Neural progenitor cell (in vitro differentiated cells): Measurements from ENCODE around the gene ADAMTS19. TPM values are rescaled to one million over a fixed set of nuclear protein-coding genes. Genes with fewer than 3 reads are reported as not detected.

Experiments used
- DNase-seq: peaks from one replicate; pipeline ENCODE4 v3.0.0-alpha.2; 2016; ENCODE audit warnings: low spot score
- H2AFZ ChIP-seq: fragments of 200-600 bp; sonication (generic); replicated peaks from 2 replicates; pipeline ENCODE4 v1.6.1; 2016; ENCODE audit warnings: antibody characterized with exemption
- H3F3A ChIP-seq: fragments of 200-600 bp; sonication (generic); 2 replicates; pipeline ENCODE4 v1.6.1; 2016; ENCODE audit warnings: antibody characterized with exemption, low read depth
- H3K27ac ChIP-seq: fragments of 200-600 bp; sonication (generic); 2 replicates; pipeline ENCODE4 v1.5.1; 2016; ENCODE audit warnings: mild to moderate bottlenecking
- H3K27me3 ChIP-seq: fragments of 200-600 bp; sonication (generic); 2 replicates; pipeline ENCODE4 v1.6.1; 2016; ENCODE audit warnings: mild to moderate bottlenecking, moderate library complexity
- H3K36me3 ChIP-seq: fragments of 200-600 bp; sonication (generic); 2 replicates; pipeline ENCODE4 v1.5.1; 2016
- H3K4me1 ChIP-seq: fragments of 200-600 bp; sonication (generic); 2 replicates; pipeline ENCODE4 v1.6.1; 2016; ENCODE audit warnings: mixed run types
- H3K4me2 ChIP-seq: fragments of 200-600 bp; sonication (generic); 2 replicates; pipeline ENCODE4 v1.6.1; 2016
- H3K4me3 ChIP-seq: fragments of 200-600 bp; sonication (generic); 2 replicates; pipeline ENCODE4 v1.5.1; 2016
- H3K79me2 ChIP-seq: fragments of 200-600 bp; sonication (generic); 2 replicates; pipeline ENCODE4 v1.6.1; 2016; ENCODE audit warnings: low read depth
- H3K9ac ChIP-seq: fragments of 200-600 bp; sonication (generic); 2 replicates; pipeline ENCODE4 v1.6.1; 2016
- H3K9me3 ChIP-seq: fragments of 200-600 bp; sonication (generic); 2 replicates; pipeline ENCODE4 v1.5.1; 2016; ENCODE audit warnings: low read depth
- H4K20me1 ChIP-seq: fragments of 200-600 bp; sonication (generic); 2 replicates; pipeline ENCODE4 v1.6.1; 2016; ENCODE audit warnings: low read depth
- H3K27ac Mint-ChIP-seq: 3 replicates; pipeline ENCODE4 v1.8.0; 2021; ENCODE audit warnings: mixed read lengths
- H3K27me3 Mint-ChIP-seq: 2 replicates; pipeline ENCODE4 v1.8.0; 2022; ENCODE audit warnings: low read depth, mild to moderate bottlenecking, inconsistent platforms, moderate library complexity, mixed read lengths; ENCODE audit not compliant: insufficient read depth
- H3K36me3 Mint-ChIP-seq: 3 replicates; pipeline ENCODE4 v1.8.0; 2021; ENCODE audit warnings: mixed read lengths
- H3K4me1 Mint-ChIP-seq: 3 replicates; pipeline ENCODE4 v1.8.0; 2021; ENCODE audit warnings: mixed read lengths
- H3K4me3 Mint-ChIP-seq: 3 replicates; pipeline ENCODE4 v1.8.0; 2021; ENCODE audit warnings: mild to moderate bottlenecking, moderate library complexity, mixed read lengths
- H3K9me3 Mint-ChIP-seq: 3 replicates; pipeline ENCODE4 v1.8.0; 2020; ENCODE audit warnings: mixed read lengths
- CTCF ChIP-seq: fragments of 200-600 bp; sonication (generic); IDR thresholded peaks from 2 replicates; pipeline ENCODE4 v1.5.1; 2017; ENCODE audit warnings: antibody characterized with exemption, mild to moderate bottlenecking
- EZH2 ChIP-seq: fragments of 200-600 bp; sonication (generic); IDR thresholded peaks from 2 replicates; pipeline ENCODE4 v1.6.1; 2017; ENCODE audit warnings: antibody characterized with exemption, mild to moderate bottlenecking, moderate library complexity
- EZH2phosphoT487 ChIP-seq: fragments of 200-600 bp; sonication (generic); IDR thresholded peaks from 2 replicates; pipeline ENCODE4 v1.6.1; 2017; ENCODE audit warnings: antibody characterized with exemption
- total RNA-seq: library from RNA; depleted of rRNA; stranded (reverse); fragments of >200 nt; gene quantifications from 2 replicates; pipeline ENCODE4 v1.2.3, GENCODE V29; 2015; ENCODE audit warnings: low replicate concordance

ADAMTS19 gene
- total RNA-seq, 1 donor from 2014 or later, result 23.3 TPM

- TF ChIP-seq EZH2 (no peak), EZH2phosphoT487 (no peak), CTCF (no peak)
- H4K20me1 ChIP-seq, result no peaks in the 10 kb centered on the region
- no peaks in the 10 kb centered on the region for H3K27me3 ChIP-seq
- DNase-seq, result no peak
- H3K79me2 ChIP-seq, result no peaks in the 10 kb centered on the region
- Mint-ChIP-seq H3K36me3 (no peaks in the 10 kb centered on the region), H3K9me3 (no peaks in the 10 kb centered on the region), H3K4me3 (no peak overlapping the region), H3K27me3 (no peaks in the 10 kb centered on the region), H3K27ac (no peak overlapping the region), H3K4me1 (peaks cover 15% of the 10 kb centered on the region)
- H3K27ac ChIP-seq, result peak overlapping the region; percentile 47
- H2AFZ ChIP-seq, result peak overlapping the region; percentile 41
- H3K36me3 ChIP-seq, result no peaks in the 10 kb centered on the region
- peaks cover 16% of the 10 kb centered on the region for H3F3A ChIP-seq
- no peaks in the 10 kb centered on the region for H3K9me3 ChIP-seq
- H3K4me2 ChIP-seq, result peak overlapping the region; percentile 30
- H3K4me1 ChIP-seq, result peaks cover 23% of the 10 kb centered on the region
- no peak overlapping the region for H3K4me3 ChIP-seq
- no peak overlapping the region for H3K9ac ChIP-seq
These were observed 289.1 kb downstream of the ADAMTS19 start for GRCh38 chr5:129748913-129749880.

GRCh38 chr5:129760636-129761325, 300.7 kb downstream of the ADAMTS19 start:
- Histone ChIP-seq H3K4me2 (no peak overlapping the region), H4K20me1 (no peaks in the 10 kb centered on the region), H2AFZ (peak overlapping the region; percentile 76), H3K4me1 (peaks cover 7% of the 10 kb centered on the region), H3K27me3 (no peaks in the 10 kb centered on the region), H3K79me2 (no peaks in the 10 kb centered on the region), H3K4me3 (no peak overlapping the region), H3K27ac (no peak overlapping the region), H3F3A (no peaks in the 10 kb centered on the region), H3K36me3 (no peaks in the 10 kb centered on the region), H3K9me3 (no peaks in the 10 kb centered on the region), H3K9ac (no peak overlapping the region)
- Mint-ChIP-seq H3K27me3 (no peaks in the 10 kb centered on the region), H3K36me3 (no peaks in the 10 kb centered on the region), H3K27ac (no peak overlapping the region), H3K4me3 (no peak overlapping the region), H3K4me1 (peaks cover 20% of the 10 kb centered on the region), H3K9me3 (peaks cover 3% of the 10 kb centered on the region)
- TF ChIP-seq EZH2, result no peak
- TF ChIP-seq CTCF, result no peak
- TF ChIP-seq EZH2phosphoT487, result no peak
- DNase-seq, result no peak

- no peak overlapping the region for H3K4me3 Mint-ChIP-seq
- peaks cover 7% of the 10 kb centered on the region for H3K4me1 ChIP-seq
- H3K4me1 Mint-ChIP-seq, result peaks cover 26% of the 10 kb centered on the region
- no peak overlapping the region for H2AFZ ChIP-seq
- H3K9me3 Mint-ChIP-seq, result no peaks in the 10 kb centered on the region
- H3K9me3 ChIP-seq, result no peaks in the 10 kb centered on the region
- H3K27ac ChIP-seq, result no peak overlapping the region
- H3K27me3 Mint-ChIP-seq, result no peaks in the 10 kb centered on the region
- no peaks in the 10 kb centered on the region for H3K79me2 ChIP-seq
- H3K9ac ChIP-seq, result no peak overlapping the region
- H3K4me2 ChIP-seq, result no peak overlapping the region
- no peak overlapping the region for H3K4me3 ChIP-seq
- no peaks in the 10 kb centered on the region for H3F3A ChIP-seq
- no peak for DNase-seq
- TF ChIP-seq EZH2 (no peak), EZH2phosphoT487 (no peak), CTCF (no peak)
- H4K20me1 ChIP-seq, result no peaks in the 10 kb centered on the region
- no peaks in the 10 kb centered on the region for H3K36me3 ChIP-seq
- H3K27me3 ChIP-seq, result no peaks in the 10 kb centered on the region
- H3K36me3 Mint-ChIP-seq, result no peaks in the 10 kb centered on the region
- no peak overlapping the region for H3K27ac Mint-ChIP-seq
These were observed 303.6 kb downstream of the ADAMTS19 start for GRCh38 chr5:129763651-129764050.
